Measurements from ENCODE around the gene OPA1. TPM values are rescaled to one million over a fixed set of nuclear protein-coding genes. Genes with fewer than 3 reads are reported as not detected.

The OPA1 gene
- total RNA-seq, 1 donor from 2014 or later, result 38.5 TPM

DNA sequence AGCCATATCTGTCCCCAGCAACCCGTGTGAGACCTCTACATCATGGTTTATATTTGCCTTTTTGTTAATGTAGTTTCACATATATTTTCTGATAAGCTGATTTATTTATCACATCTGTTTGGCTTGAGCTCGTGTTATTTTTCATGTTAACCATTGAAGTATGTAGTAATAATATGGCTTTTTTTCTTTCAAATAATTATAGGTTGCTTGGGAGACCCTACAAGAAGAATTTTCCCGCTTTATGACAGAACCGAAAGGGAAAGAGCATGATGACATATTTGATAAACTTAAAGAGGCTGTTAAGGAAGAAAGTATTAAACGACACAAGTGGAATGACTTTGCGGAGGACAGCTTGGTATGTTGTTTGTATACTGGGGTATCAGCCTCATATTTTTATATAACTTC lies 63.9 kb downstream of the OPA1 start:
- H3K36me3 ChIP-seq, result peaks cover 0 to 43% of the 10 kb centered on the region in 2 donors
- intact Hi-C loops (cut with DNase I), result no loop called here
- TF ChIP-seq POLR2AphosphoS5 (IDR thresholded peaks at IDR 0.05; ENCODE audit: insufficient read depth in 1 of 2, low read depth in 1 of 2) (no peak), POLR2A (IDR thresholded peaks at IDR 0.05) (no peak)
- TF ChIP-seq, protein P1, sequence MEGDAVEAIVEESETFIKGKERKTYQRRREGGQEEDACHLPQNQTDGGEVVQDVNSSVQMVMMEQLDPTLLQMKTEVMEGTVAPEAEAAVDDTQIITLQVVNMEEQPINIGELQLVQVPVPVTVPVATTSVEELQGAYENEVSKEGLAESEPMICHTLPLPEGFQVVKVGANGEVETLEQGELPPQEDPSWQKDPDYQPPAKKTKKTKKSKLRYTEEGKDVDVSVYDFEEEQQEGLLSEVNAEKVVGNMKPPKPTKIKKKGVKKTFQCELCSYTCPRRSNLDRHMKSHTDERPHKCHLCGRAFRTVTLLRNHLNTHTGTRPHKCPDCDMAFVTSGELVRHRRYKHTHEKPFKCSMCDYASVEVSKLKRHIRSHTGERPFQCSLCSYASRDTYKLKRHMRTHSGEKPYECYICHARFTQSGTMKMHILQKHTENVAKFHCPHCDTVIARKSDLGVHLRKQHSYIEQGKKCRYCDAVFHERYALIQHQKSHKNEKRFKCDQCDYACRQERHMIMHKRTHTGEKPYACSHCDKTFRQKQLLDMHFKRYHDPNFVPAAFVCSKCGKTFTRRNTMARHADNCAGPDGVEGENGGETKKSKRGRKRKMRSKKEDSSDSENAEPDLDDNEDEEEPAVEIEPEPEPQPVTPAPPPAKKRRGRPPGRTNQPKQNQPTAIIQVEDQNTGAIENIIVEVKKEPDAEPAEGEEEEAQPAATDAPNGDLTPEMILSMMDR (IDR thresholded peaks at IDR 0.05), result no peak

DNA sequence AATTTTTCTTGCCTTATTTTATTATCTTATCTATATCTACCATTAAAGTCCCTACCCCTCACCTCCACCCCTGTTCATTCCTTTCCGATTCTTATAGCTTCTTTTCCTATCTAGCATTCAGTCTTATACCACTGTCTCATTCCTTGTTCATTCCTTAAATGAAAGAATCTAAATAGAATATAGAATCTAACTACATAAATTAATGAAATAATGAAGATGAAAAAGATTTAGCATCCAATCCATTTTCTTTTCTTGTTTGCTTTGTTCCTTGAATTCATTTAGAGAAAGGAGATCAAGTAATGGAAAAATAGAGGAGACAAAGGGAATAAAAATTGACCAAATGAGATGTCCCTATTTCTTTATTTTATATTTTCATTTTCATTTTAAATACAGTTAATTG lies 67.2 kb downstream of the OPA1 start:
- DNase-seq (ENCODE audit: extremely low spot score in 2 of 2), result no peak
- intact Hi-C loops (cut with DNase I), result no loop called here
- Histone ChIP-seq H3K4me3 (no peak overlapping the region), H3K9me3 (no peaks in the 10 kb centered on the region), H3K4me1 (no peaks in the 10 kb centered on the region), H3K27ac (no peak overlapping the region), H3K27me3 (no peaks in the 10 kb centered on the region), H3K36me3 (peaks cover 0 to 53% of the 10 kb centered on the region in 2 donors)
- TF ChIP-seq POLR2A (IDR thresholded peaks at IDR 0.05) (no peak), POLR2AphosphoS5 (IDR thresholded peaks at IDR 0.05; ENCODE audit: insufficient read depth in 1 of 2, low read depth in 1 of 2) (no peak)
- TF ChIP-seq, protein P1 (IDR thresholded peaks at IDR 0.05), result no peak

More for the DNA sequence above, 63.9 kb downstream of the OPA1 start:
- Histone ChIP-seq H3K4me3 (no peak overlapping the region), H3K27ac (no peak overlapping the region), H3K9me3 (no peaks in the 10 kb centered on the region), H3K27me3 (no peaks in the 10 kb centered on the region), H3K4me1 (no peaks in the 10 kb centered on the region)
- no peak for DNase-seq (ENCODE audit: extremely low spot score in 2 of 2)

DNA sequence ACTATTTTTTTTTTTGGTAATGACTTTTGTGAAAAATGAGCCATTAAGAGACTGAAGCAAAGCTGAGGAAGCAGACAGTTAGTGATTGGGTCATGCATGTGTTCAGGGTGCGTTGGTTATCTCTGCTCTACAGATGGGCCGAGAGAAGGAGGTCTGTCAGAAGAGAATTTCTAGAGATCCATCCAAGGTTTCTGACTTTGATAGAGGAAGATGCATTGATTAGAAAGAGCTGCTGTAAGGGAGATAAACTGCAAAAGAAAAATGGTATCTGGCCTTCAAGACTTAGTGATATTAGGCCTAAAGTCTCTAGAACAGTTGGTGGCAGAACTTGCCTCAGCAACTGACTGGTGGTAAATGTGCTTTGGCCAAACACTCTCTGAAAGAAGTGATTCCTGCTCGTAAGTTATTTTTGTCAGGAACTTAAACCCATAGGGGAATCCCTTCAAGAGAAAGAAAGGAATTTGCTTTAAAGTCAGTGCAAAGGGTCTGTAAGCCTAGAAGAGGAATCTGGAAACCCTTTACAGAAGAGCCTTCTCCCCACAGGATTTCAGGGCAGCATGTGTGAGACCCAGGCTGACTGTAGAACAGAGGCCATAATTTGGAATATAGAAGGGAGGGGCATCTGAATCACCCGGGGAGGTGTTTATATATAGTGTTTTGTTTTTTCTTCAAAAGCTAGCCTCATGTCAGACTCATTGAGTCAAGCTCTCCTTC lies 67.8 kb downstream of the OPA1 start:
- Histone ChIP-seq H3K27ac (no peak overlapping the region), H3K4me3 (no peak overlapping the region), H3K27me3 (no peaks in the 10 kb centered on the region), H3K9me3 (no peaks in the 10 kb centered on the region), H3K4me1 (no peaks in the 10 kb centered on the region), H3K36me3 (peaks cover 0 to 52% of the 10 kb centered on the region in 2 donors)
- TF ChIP-seq POLR2A (IDR thresholded peaks at IDR 0.05) (no peak), POLR2AphosphoS5 (IDR thresholded peaks at IDR 0.05; ENCODE audit: insufficient read depth in 1 of 2, low read depth in 1 of 2) (no peak)
- TF ChIP-seq, protein P1 (IDR thresholded peaks at IDR 0.05), result no peak
- intact Hi-C loops (cut with DNase I), result no loop called here
- DNase-seq (ENCODE audit: extremely low spot score in 2 of 2), result no peak

DNA sequence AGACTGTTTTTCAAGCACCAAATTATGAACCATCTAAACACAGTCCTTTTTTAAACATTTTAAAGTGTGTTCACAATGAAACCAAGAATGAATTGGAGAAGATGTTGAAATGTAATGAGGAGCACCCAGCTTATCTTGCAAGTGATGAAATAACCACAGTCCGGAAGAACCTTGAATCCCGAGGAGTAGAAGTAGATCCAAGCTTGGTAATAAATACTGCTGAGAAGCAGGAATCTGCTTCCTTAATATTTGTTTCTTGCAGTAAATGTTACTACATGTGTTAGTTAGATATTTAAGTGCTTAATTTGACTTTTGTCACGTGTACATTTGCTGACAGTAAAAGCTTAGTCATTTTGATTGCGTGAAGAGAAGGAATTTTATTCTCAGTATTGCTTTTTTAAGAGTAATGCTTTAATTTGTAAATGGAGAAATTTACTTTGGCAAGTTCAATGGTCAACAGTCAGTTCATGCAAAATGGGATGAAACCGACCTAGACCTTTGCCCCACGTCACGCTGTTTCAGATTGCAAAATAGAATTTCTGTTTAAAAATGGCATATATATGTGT lies 69.8 kb downstream of the OPA1 start:
- TF ChIP-seq, protein P1 (IDR thresholded peaks at IDR 0.05), result no peak
- TF ChIP-seq POLR2A (IDR thresholded peaks at IDR 0.05) (no peak), POLR2AphosphoS5 (IDR thresholded peaks at IDR 0.05; ENCODE audit: insufficient read depth in 1 of 2, low read depth in 1 of 2) (no peak)
- H3K27me3 ChIP-seq, result no peaks in the 10 kb centered on the region
- intact Hi-C loops (cut with DNase I), result no loop called here
- H3K36me3 ChIP-seq, result peaks cover 0 to 48% of the 10 kb centered on the region in 2 donors
- no peaks in the 10 kb centered on the region for H3K9me3 ChIP-seq
- no peaks in the 10 kb centered on the region for H3K4me1 ChIP-seq
- H3K4me3 ChIP-seq, result no peak overlapping the region
- no peak overlapping the region for H3K27ac ChIP-seq
- DNase-seq (ENCODE audit: extremely low spot score in 2 of 2), result no peak
